Stimulated activated CD8-positive, alpha-beta memory T cell treated with anti-CD3 and anti-CD28 coated beads, Interleukin-4, amount 100 ng/mL, for 4 hours (primary cell): ENCODE data around the gene ABCB9.
"Not testable (repeated sequence)": the region's sequence is repeated elsewhere in the genome, so short reads cannot be mapped to it uniquely, and the experiment has no call there.

Source experiments
- DNase-seq, 2 donors: peaks; one replicate each; pipeline ENCODE4 v3.0.0-alpha.2; 2020; ENCODE audit warnings: low read depth in 2 of 2, low spot score in 1 of 2

ABCB9 gene

GRCh38 chr12:122941351-122941750, 24.9 kb downstream of the ABCB9 start:
- not testable (repeated sequence) for DNase-seq

- no peak for DNase-seq
Measured at GRCh38 chr12:122939125-122939524, 27.1 kb downstream of the ABCB9 start.

GRCh38 chr12:122937622-122938091, 28.6 kb downstream of the ABCB9 start:
- no peak for DNase-seq

GRCh38 chr12:122935318-122935717, 30.9 kb downstream of the ABCB9 start:
- DNase-seq = no peak

GRCh38 chr12:122934722-122935121, 31.5 kb downstream of the ABCB9 start:
- no peak for DNase-seq

GRCh38 chr12:122932207-122932606, 34.1 kb downstream of the ABCB9 start:
- no peak for DNase-seq

GRCh38 chr12:122929812-122930211, 36.5 kb downstream of the ABCB9 start:
- no peak for DNase-seq

- DNase-seq = no peak
Measured at GRCh38 chr12:122929148-122929538, 37.1 kb downstream of the ABCB9 start.

GRCh38 chr12:122928404-122929147, 37.7 kb downstream of the ABCB9 start:
- DNase-seq = no peak

GRCh38 chr12:122927756-122928403, 38.4 kb downstream of the ABCB9 start:
- DNase-seq = no peak

- no peak for DNase-seq
Measured at GRCh38 chr12:122921917-122922316, 44.3 kb downstream of the ABCB9 start.

GRCh38 chr12:122920687-122921086, 45.6 kb downstream of the ABCB9 start:
- no peak for DNase-seq

- DNase-seq = no peak
Measured at GRCh38 chr12:122918827-122919226, 47.4 kb downstream of the ABCB9 start.

- no peak for DNase-seq
Measured at GRCh38 chr12:122917507-122918121, 48.6 kb downstream of the ABCB9 start.

GRCh38 chr12:122909442-122910288, 56.6 kb downstream of the ABCB9 start:
- no peak for DNase-seq

GRCh38 chr12:122908915-122909314, 57.3 kb downstream of the ABCB9 start:
- no peak for DNase-seq

- DNase-seq = not testable (repeated sequence)
Measured at GRCh38 chr12:122905258-122905657, 61.0 kb downstream of the ABCB9 start.

GRCh38 chr12:122903693-122904034, 62.6 kb downstream of the ABCB9 start:
- DNase-seq = no peak

GRCh38 chr12:122902854-122903692, 63.2 kb downstream of the ABCB9 start:
- DNase-seq = no peak

- no peak for DNase-seq
Measured at GRCh38 chr12:122899887-122900286, 66.4 kb downstream of the ABCB9 start.
